IPS DF 4.7 (cell line): ENCODE results near the gene DNAAF1.

Source experiments
- DNase-seq: peaks from one replicate; pipeline ENCODE4 v3.0.0-alpha.2; 2013; ENCODE audit warnings: low spot score; ENCODE audit errors: extremely low read depth

Gene DNAAF1

DNA sequence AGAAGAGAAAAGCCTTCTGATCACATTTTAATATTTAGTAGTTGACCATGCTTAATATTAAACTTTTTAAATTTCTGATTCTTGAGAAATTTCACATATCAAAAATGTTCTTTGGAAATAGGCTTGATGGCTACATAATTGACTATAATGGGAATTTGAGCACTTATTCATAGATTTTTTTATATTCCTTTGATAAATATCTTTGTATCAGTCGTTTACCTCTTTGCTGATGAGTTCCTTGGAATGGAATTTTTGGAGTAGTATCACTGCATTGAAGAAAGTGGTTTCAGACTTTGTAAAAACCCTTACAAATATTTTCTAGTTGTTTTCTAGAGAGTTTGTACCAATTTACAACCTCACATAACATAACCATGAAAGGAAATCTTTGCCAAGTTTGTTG lies 14.7 kb downstream of the DNAAF1 start:
- DNase-seq, result no peak

- no peak for DNase-seq
Observed at GRCh38 chr16:84161037-84161436, 15.9 kb downstream of the DNAAF1 start.

DNA sequence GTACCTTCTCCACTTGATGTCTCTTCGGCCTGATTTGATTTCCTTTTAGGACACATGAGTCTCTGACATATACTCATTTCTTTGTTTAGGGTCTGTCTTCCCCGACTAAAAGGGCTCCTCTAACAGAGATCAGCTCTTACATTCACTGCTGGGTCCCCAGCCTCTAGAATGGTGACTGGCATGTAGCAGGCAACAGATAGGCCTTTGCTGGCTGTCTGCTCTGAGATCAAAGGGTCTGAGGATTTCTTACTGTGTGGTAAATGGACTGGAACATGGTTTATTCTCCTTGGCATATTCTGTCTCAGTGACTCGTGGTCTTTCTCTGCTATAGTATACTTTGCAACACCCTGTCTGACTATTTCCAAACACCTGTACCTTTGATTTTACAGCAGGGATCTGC lies 16.7 kb downstream of the DNAAF1 start:
- DNase-seq, result no peak

- DNase-seq, result no peak
Observed at GRCh38 chr16:84165746-84166145, 20.6 kb downstream of the DNAAF1 start.

- DNase-seq, result no peak
Observed at GRCh38 chr16:84166796-84167695, 21.9 kb downstream of the DNAAF1 start.

- DNase-seq, result no peak
Observed at GRCh38 chr16:84169765-84170310, 24.7 kb downstream of the DNAAF1 start.

- no peak for DNase-seq
Observed at GRCh38 chr16:84174396-84174795, 29.3 kb downstream of the DNAAF1 start.

DNA sequence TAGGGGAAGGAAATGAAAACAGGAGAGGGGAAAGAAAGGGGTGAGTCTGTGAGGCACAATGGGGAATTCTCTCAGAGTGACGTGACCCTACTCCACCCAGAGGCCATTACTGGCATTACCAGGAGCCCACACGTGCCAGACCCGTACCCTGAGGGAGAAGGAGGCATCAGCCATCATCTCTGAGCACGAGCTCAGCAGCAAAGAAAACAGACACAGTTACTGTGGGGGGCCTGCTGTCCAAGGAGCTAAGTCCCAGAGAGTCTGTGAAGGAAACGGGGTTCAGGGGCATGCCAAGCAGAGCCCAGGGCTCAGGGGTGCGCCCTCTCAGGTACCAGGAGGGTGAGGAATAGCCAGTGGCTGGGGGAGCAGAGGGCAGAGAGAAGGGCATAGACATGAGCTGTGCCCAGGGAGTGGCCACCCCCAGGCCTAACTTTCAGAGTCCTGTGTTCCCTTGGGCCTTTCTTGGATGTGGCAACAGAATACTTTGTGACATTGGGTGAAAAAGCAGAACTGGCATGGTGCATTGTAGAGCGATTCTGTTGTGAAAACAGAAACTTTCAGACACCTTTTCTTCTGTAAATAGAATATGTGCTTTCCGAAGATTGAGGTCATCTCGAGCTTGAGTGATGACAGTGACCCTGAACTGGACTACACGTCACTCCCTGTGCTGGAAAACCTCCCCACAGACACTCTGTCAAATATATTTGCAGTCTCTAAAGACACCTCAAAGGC lies 30.4 kb downstream of the DNAAF1 start:
- DNase-seq, result no peak

DNA sequence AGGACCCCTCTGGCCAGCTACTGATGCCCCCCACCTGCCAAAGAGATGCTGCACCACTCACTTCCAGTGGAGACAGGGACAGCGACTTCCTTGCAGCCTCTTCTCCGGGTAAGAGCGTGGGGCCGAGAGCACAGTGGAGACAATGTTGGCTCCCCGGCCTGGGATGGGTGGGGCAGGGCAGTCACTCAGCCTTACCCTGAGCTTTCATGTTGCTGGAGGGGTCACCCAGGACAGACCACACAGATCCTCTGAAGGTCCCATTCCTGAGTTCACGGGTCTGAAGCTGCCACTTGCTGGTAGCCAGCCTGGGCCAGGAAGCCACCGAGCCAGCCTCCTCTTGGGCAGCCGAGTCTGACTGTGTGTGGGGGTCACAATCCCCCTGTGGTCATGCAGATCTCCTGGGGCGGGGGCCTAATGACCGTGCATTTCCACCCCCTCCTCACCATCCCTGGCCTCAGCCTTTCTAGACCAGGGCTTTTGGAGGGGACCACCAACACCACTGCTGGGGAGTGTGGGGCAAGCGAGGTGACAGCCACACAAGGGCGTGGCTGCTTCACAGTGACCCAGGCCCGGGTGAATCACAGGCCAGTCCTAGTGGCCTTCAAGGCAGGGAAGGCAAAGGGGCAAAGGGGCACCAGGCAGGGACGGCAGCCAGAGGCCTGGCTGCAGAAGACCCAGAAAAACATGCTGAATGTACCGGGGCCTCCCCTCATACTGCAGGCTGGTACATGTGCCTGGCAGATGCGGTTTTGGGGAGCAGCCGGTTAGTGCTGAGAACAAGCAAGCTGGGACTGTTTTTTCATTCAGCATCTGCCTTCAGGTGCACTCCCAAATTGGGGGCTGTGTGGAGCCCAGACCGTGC lies 31.3 kb downstream of the DNAAF1 start:
- no peak for DNase-seq

DNA sequence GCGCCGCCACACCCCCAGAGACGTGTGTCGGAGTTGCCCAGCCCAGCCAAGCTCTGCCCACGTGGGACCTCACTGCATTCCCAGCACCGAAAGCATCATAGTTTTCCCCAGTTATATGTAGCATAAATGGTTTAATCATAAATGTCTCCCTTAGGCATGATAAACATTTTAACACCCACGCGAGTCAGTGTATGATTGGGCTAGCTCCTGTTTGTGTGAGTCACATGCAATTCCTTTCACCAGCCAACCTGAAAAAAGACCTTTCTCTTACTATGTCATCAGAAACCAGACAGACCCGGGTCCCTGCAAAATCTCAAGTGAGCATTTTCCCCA lies 32.6 kb downstream of the DNAAF1 start:
- no peak for DNase-seq

GRCh38 chr16:84178146-84178765 lies 33.1 kb downstream of the DNAAF1 start:
- DNase-seq, result no peak

DNA sequence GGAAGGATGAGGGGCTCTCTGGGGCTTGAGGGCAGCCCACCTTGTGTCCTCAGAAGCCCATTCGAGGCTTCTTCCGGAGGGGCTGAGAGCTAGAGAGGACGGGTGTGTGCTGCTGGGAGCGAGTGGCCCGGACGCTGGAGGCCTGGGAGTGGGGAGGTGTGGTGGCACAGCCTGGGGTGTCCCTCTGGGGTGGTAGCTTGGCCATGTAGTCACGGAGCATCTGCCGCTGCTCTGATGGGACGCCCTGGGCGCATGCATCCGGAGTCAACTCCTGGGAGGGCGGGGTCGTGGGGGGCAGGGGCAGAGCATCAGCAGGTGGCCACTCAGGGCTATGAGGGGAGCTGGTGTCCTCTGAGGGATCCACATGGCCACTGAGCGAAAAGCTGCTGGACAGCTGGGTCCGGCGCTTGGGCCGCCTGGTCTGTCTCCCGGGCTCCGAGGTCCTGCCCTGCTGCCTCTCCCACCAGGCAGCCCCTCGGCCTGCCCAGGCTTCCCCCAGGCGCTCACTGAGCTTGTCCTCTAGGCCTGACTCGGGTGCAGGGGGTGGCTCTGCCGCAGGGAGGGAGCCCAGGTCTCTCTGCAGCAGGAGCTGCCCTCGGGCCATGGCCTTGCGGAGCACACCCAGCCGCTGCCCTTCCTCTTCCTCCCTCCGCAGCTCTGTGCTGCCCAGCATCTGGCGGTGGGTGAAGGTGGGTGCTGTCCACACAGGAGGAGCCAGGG lies 33.9 kb downstream of the DNAAF1 start:
- no peak for DNase-seq

GRCh38 chr16:84179612-84180320 lies 34.7 kb downstream of the DNAAF1 start:
- no peak for DNase-seq

- no peak for DNase-seq
Observed at GRCh38 chr16:84180519-84181140, 35.5 kb downstream of the DNAAF1 start.

DNA sequence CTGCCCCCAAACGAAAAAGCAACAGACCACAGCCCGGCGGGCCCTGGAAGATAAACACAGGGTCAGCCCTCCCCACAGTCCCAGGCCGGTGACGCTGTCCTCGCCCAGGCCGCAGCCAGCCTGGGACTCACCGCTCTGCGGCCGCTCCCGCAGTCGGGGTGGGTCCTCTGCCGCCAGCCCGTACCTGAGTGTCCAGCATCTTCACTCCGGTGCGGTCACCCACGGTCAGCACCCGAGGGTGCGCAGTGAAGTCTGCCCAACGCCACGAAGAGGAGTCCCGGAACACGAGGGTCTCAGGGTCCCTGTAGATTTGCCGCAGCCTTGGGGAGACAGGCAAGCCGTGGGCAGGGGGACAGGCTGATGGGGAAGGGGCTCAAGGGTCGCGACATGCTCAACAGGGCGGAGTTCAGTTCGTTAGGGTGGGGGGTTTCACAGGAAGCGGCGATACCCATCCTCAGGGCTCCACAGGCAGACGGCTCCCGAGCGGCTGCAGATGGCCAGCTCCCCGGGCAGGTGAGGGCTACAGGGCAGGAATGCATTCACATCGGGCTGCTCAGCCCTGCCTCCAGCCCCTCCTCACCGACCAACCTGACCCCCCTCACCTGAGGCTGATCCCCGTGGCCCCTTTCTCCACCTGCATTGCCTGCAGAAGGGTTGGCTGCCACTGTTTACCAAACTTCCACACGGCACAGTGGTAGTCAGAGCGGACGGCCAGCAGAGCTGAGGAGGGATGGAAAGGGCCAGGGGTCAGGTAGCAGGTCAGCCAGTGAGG lies 36.2 kb downstream of the DNAAF1 start:
- DNase-seq, result no peak

DNA sequence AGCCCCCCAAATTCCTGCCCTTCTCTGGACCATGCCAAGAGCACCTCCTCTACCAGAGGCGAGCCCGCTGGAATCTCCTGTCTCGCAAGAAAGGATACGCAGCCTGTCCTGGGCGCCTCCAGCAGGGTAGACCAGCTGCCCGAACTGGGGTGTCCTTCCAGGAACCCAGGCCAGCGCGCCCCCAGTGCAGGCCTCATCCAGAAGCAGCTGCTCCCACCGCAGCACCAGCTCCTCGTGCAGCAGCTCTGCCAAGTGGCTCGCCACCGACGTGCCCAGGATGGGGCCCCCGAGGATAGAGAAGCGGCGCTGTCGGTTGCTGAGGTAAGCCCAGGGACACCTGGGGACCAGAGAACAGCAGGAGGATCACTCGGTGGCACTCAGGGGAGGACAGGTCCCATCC lies 37.0 kb downstream of the DNAAF1 start:
- no peak for DNase-seq

- DNase-seq, result no peak
Observed at GRCh38 chr16:84182680-84183571, 37.8 kb downstream of the DNAAF1 start.

DNA sequence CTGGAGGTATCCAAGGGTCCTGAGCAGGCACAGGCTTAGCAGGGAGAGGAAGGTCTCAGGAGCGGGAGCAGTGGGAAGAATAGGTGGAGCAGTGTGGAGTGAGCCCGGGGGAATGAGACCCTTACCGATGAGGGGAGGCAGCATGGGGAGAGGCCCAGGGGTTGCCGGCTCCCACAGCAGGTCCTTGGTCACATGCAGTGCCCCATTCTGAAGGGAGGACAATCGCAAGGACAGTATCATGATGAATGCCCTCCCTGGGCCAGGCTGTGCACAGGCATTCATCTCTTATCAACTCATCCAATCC lies 38.4 kb downstream of the DNAAF1 start:
- DNase-seq, result no peak
